ENCODE results near the gene PSMB5. TPM values are rescaled to one million over a fixed set of nuclear protein-coding genes. Genes with fewer than 3 reads are reported as not detected.
A peak's percentile ranks its signal among the peaks of the same experiment; 100 is the strongest.

PSMB5 gene
- total RNA-seq, 1 donor from 2014 or later, result 239 TPM

GRCh38 chr14:23056145-23056955 lies 21.6 kb upstream of the PSMB5 start:
- FAIRE-seq, result peak; percentile 17
- H3K27ac ChIP-seq (ENCODE audit: low read depth, low read length), result no peak overlapping the region
- H3K36me3 Mint-ChIP-seq (ENCODE audit: low read depth, unreplicated experiment), result peaks cover 13% of the 10 kb centered on the region
- peak overlapping the region; percentile 57 for H3K4me3 ChIP-seq (ENCODE audit: insufficient read depth, low read depth, low read length)
- peaks cover 22% of the 10 kb centered on the region for H3K36me3 ChIP-seq (ENCODE audit: insufficient read depth, low read length)
- H3K9ac ChIP-seq (ENCODE audit: low read length), result peak overlapping the region; percentile 74
- H3K27me3 Mint-ChIP-seq (ENCODE audit: low read depth, unreplicated experiment), result no peaks in the 10 kb centered on the region
- peaks cover 8% of the 10 kb centered on the region for H3K79me2 ChIP-seq (ENCODE audit: insufficient read depth, low read length)
- H3K4me1 Mint-ChIP-seq (ENCODE audit: low read depth, unreplicated experiment), result peaks cover 21% of the 10 kb centered on the region
- H3K9me3 Mint-ChIP-seq (ENCODE audit: unreplicated experiment), result no peaks in the 10 kb centered on the region
- peak; percentile 31 for DNase-seq (ENCODE audit: low read depth)
- no peak for TF ChIP-seq EZH2 (IDR thresholded peaks at IDR 0.05; ENCODE audit: insufficient read depth, low read length)
- peak; percentile 69 for TF ChIP-seq CTCF (IDR thresholded peaks at IDR 0.05; ENCODE audit: insufficient read depth, low read depth, low read length)
- peak overlapping the region; percentile 99 for H3K4me2 ChIP-seq (ENCODE audit: low read length)
- no peaks in the 10 kb centered on the region for H3K27me3 ChIP-seq (ENCODE audit: insufficient read depth, low read length)
- peaks cover 27% of the 10 kb centered on the region for H4K20me1 ChIP-seq (ENCODE audit: insufficient read depth, low read length)
- H3K4me3 Mint-ChIP-seq (ENCODE audit: unreplicated experiment), result peak overlapping the region; percentile 85
- no peak overlapping the region for H2AFZ ChIP-seq (ENCODE audit: low read depth, low read length)
- no peaks in the 10 kb centered on the region for H3K9me3 ChIP-seq (ENCODE audit: insufficient read depth, low read depth, low read length)
- H3K4me1 ChIP-seq (ENCODE audit: insufficient read depth, low read length), result peaks cover 19% of the 10 kb centered on the region
- peak overlapping the region; percentile 34 for H3K27ac Mint-ChIP-seq (ENCODE audit: unreplicated experiment)

- Mint-ChIP-seq H3K27ac (ENCODE audit: unreplicated experiment) (peak overlapping the region; percentile 34), H3K4me3 (ENCODE audit: unreplicated experiment) (peak overlapping the region; percentile 85)
- H3K4me2 ChIP-seq (ENCODE audit: low read length), result peak overlapping the region; percentile 99
Observed at GRCh38 chr14:23055621-23056144, 21.0 kb upstream of the PSMB5 start.

GRCh38 chr14:23055147-23055550 lies 20.4 kb upstream of the PSMB5 start:
- Histone ChIP-seq H3K36me3 (ENCODE audit: insufficient read depth, low read length) (peaks cover 10% of the 10 kb centered on the region), H3K27me3 (ENCODE audit: insufficient read depth, low read length) (no peaks in the 10 kb centered on the region), H3K4me2 (ENCODE audit: low read length) (no peak overlapping the region), H3K4me1 (ENCODE audit: insufficient read depth, low read length) (peaks cover 19% of the 10 kb centered on the region), H3K79me2 (ENCODE audit: insufficient read depth, low read length) (no peaks in the 10 kb centered on the region), H2AFZ (ENCODE audit: low read depth, low read length) (no peak overlapping the region), H3K4me3 (ENCODE audit: insufficient read depth, low read depth, low read length) (no peak overlapping the region), H3K9ac (ENCODE audit: low read length) (no peak overlapping the region), H3K9me3 (ENCODE audit: insufficient read depth, low read depth, low read length) (no peaks in the 10 kb centered on the region), H3K27ac (ENCODE audit: low read depth, low read length) (no peak overlapping the region), H4K20me1 (ENCODE audit: insufficient read depth, low read length) (peaks cover 27% of the 10 kb centered on the region)
- H3K27ac Mint-ChIP-seq (ENCODE audit: unreplicated experiment), result no peak overlapping the region
- TF ChIP-seq EZH2 (IDR thresholded peaks at IDR 0.05; ENCODE audit: insufficient read depth, low read length), result no peak
- no peak for TF ChIP-seq CTCF (IDR thresholded peaks at IDR 0.05; ENCODE audit: insufficient read depth, low read depth, low read length)
- peaks cover 17% of the 10 kb centered on the region for H3K4me1 Mint-ChIP-seq (ENCODE audit: low read depth, unreplicated experiment)
- DNase-seq (ENCODE audit: low read depth) (no peak), FAIRE-seq (no peak)
- H3K9me3 Mint-ChIP-seq (ENCODE audit: unreplicated experiment), result no peaks in the 10 kb centered on the region
- H3K4me3 Mint-ChIP-seq (ENCODE audit: unreplicated experiment), result no peak overlapping the region
- no peaks in the 10 kb centered on the region for H3K27me3 Mint-ChIP-seq (ENCODE audit: low read depth, unreplicated experiment)
- peaks cover 8% of the 10 kb centered on the region for H3K36me3 Mint-ChIP-seq (ENCODE audit: low read depth, unreplicated experiment)

More at GRCh38 chr14:23055621-23056144, 21.0 kb upstream of the PSMB5 start:
- DNase-seq (ENCODE audit: low read depth), result no peak
- peaks cover 2% of the 10 kb centered on the region for H3K79me2 ChIP-seq (ENCODE audit: insufficient read depth, low read length)
- H2AFZ ChIP-seq (ENCODE audit: low read depth, low read length), result no peak overlapping the region
- Mint-ChIP-seq H3K9me3 (ENCODE audit: unreplicated experiment) (no peaks in the 10 kb centered on the region), H3K27me3 (ENCODE audit: low read depth, unreplicated experiment) (no peaks in the 10 kb centered on the region), H3K4me1 (ENCODE audit: low read depth, unreplicated experiment) (peaks cover 19% of the 10 kb centered on the region), H3K36me3 (ENCODE audit: low read depth, unreplicated experiment) (peaks cover 8% of the 10 kb centered on the region)
- peaks cover 27% of the 10 kb centered on the region for H4K20me1 ChIP-seq (ENCODE audit: insufficient read depth, low read length)
- peaks cover 16% of the 10 kb centered on the region for H3K36me3 ChIP-seq (ENCODE audit: insufficient read depth, low read length)
- no peak overlapping the region for H3K9ac ChIP-seq (ENCODE audit: low read length)
- no peak overlapping the region for H3K4me3 ChIP-seq (ENCODE audit: insufficient read depth, low read depth, low read length)
- H3K9me3 ChIP-seq (ENCODE audit: insufficient read depth, low read depth, low read length), result no peaks in the 10 kb centered on the region
- H3K4me1 ChIP-seq (ENCODE audit: insufficient read depth, low read length), result peaks cover 19% of the 10 kb centered on the region
- no peak overlapping the region for H3K27ac ChIP-seq (ENCODE audit: low read depth, low read length)
- no peak for FAIRE-seq
- TF ChIP-seq EZH2 (IDR thresholded peaks at IDR 0.05; ENCODE audit: insufficient read depth, low read length), result no peak
- H3K27me3 ChIP-seq (ENCODE audit: insufficient read depth, low read length), result no peaks in the 10 kb centered on the region
